ENCODE data around the gene WNT11.

WNT11 gene

DNA sequence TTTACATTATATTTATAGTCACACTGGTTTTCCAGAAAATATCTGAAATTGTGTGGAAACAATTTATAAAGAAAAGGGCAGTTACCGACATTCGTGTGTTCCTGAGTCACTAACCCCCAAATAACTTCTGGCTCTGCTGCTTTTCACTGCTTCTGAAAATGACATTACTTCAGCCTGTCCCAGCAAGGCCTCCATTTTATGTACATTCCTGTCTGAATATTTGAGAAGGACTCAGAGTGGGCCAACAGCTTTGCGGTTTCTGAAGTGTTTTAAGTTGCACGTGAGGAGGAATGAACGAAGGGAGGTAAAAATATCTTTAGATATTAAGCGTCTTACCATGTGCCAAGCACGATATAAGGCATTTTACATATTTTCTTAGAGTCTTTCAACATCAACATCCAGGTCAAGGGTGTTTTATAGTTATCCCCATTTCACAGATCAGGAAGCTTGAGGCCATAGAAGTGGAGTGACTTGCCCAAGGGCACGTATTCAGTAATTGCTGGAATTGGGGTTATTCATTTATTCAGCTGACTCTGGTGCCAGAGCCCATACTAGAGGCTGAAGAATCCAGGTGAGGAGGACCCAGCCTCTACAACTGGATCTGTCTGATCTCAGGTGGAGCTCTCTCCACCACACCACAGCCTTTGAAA, 30.8 kb upstream of the WNT11 start:
- DNase-seq: no peak

DNA sequence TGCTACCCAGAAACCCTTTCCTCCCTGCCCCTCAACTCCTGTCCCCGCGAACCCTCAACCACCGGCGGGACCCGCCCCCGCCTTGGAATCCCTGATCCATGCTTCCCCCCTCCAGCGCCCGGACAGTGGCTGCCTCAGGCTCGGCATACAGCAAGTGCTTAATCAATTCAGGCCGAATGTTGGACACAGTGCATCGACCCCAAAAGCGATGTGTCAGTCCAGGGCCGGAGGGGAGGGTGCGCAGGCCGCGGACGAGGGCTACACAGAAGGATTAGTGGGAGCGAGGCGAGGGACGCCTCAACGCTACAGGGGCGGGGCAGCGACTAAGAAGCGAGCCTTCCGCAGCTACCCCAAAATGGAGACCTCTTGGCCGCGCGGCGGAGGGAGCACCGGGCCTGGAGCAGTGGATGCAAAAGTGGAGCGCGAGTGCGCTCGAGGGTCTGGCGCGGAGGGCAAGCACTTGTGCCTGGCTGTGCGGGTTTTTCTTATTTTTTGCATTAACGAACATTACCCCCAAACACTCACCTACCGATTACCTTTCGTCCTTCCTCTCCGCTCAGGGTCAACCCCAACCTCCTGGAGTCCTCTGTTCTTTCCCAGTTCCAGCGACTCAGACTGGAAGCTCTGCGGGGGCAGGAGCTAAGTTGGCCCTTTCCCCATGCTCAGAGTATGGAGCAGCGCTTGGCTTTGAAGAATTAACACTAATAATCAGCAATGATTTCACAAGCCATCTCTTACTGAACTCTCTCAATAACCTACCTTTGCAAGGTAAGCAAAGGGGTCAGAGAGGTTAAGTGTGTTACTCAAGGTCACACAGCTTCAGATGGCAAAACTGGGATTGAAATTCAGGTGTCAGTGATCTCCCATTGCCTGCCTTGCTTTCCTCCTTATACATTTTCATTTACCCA, 30.0 kb upstream of the WNT11 start:
- peak; percentile 74 for DNase-seq

DNA sequence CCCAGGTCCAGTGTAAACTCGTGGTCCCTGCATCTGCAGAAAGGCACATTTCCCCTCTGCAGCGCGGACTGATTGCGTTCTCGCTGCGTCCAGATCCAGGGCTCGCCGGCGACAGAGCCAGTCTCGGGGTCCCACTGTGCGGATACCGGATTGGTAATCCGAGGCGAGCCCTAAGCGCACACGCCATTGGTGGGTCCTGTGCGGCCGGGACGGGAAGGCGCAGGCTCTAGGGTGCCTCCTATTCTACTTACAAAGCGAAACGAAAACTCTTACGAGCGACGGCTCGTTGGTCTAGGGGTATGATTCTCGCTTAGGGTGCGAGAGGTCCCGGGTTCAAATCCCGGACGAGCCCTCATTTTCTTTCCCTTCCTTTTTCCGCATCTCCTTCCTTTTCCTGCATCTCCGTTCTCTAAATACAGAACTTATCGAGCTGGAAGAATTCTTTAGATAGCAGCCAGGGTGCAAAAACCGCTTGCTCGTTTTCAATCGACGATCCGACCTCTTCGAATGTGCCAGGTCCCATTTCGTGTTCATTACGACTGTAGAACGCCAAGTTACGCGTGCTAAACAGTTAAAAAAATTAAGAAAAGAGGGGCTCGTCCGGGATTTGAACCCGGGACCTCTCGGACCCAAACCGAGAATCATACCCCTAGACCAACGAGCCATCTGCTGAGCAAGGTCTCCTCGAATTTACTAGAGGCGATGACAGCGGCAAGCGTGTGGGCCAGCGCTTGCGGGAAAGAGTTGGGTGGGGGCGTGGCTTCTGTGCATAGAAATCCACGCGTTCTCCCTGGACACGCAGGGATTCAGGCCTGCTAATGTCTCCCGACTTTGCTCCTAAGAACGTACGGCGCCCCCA, 29.2 kb upstream of the WNT11 start:
- DNase-seq: peak; percentile 85

DNA sequence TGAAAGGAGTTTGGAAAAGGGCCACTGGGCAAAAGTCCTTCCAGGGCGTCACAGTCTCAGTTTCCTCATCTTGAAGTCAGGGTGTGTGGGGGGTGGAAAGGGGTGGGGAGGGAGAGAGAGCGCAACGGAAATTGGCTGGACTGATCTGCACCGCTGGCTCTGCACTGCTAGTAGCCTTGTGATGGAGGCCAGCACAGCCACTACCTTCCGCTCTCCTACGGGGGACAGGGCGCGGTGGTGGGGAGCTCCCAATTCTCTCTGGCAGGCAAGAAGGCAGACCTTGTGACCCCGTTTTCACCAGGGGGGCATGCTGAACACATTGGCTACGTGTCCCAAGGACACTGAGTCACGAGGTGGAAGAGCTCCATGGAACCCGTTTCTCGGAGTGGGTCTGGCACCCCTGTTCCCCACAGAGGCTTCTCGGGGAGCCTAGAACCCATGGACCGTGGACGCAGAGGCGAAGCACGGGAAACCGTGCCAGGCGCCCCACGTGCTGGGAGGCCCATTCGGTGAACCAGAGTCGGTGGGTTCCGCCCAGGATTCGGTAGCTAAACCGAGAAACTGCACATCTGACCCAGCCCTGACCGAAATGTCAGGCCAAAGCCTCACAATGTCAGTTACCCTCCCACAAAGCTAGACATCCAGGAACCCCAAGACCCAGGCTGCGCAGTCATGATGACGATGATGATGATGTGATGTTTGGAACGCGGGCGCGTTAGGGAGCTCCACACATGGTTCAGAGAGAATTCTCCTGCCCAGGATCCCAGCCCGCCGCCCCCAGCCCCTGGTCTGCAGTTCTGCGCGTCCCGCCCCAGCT, 28.3 kb upstream of the WNT11 start:
- DNase-seq: no peak

DNA sequence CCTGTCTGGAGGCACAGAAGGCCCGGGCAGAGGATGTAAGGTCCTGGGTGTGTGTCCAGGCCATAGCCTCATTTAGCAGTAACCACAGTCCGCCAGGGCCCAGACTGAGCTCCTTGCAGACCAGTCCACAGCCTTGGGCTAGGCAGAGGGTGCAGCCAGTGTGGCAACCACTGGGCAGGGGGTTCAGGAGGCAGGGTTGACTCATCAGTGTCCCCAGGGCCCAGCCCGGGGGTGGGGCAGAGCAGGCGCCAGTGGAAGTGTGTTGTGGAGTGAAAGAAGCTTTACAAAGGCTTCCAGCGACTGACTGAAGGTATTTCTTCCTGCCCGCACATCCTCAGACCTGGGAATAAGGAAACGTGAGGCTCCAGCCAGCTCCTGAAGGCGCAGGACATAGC, 27.7 kb upstream of the WNT11 start:
- DNase-seq: no peak

DNA sequence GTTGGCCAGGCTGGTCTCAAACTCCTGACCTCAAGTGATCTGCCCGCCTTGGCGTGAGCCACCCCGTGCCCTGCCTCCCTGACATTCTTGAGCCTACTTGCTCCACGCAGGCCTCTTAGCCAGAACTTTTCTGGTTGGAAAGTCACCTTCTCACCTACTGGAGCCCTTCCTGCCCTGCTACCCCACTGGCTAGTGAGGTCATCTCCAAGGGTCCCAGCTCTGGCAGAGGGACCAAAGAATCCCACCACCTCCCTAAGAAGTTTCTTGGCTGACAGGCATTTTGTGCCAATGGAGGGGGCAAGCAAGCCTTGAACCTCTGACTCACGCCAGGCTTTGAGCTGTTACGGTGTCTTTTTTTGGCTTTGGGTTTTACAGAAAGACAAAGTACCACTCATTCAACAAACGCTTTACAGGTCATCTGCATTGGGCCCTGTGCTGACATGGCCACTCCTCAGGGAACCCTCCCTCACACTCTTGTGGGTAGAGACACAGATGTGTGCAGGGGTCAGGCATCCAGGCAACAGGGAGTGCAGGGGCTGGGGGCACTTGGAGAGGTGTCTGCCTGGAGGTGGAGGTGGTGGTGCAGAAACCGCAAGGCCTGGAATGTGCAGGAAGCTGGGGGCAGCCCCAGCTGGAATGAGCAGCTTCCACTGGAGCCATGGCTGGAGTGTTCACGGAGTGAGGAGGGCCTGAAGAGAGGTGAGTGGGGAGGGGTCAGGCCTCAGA, 27.1 kb upstream of the WNT11 start:
- no peak for DNase-seq

DNA sequence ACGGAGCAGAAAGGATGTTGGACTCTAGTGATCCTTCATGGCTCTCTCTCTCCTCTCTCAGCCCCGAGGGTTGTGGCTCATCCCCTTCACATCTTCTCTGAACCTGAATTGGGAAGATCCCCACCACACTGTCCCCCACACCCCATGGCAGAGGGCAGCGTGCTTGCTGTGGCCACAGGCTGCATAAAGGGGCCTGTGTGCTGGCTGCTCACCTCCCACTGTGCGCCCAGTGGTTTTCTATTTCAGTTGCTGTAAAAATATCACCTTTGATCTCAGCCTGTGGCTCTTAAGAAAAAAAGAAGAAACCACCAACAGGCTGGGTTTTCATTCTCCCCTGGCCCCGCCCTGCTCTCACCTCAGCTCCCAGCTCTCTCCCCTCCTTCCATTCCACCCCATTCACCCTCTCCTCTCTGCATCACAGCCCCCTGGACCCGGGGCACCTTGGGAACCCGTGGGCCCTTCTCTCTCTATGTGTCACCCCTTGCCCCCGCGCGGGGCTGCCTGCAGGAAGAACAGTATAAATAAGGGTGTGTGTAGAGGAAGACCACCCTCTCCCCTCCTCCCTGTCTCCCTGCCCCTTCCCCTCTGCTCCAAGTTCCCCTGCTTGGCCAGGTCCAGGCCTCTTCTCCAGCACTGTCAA, 25.8 kb upstream of the WNT11 start:
- DNase-seq: no peak

DNA sequence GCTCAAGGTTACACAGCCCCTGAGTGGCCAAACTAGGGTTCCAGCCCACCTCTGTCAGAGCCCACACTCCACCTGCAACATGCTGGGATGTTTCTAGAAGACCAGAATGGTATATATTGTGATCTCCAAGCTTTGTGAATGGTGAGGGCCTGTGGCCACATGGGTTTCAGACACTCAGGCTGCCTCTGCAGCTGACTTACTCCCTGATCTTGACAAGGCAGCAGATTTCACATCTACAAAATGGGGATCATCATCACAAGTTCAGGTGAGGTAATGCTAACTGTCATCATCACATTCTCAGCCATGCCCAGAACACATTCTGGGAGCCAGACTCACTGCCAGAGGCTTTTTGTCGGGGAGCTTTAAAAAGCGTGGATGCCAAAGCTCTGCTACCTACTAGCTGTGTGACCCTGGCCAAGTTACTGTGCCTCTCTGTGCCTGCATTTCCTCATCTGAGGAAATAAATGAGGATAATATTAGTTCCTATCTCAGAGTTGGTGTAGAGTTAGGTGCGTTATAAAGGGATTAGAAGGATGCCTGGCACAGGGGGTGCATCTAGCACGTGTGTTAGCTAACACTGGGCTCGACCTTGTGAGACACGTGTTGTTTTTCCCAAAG, 24.9 kb upstream of the WNT11 start:
- no peak for DNase-seq

DNA sequence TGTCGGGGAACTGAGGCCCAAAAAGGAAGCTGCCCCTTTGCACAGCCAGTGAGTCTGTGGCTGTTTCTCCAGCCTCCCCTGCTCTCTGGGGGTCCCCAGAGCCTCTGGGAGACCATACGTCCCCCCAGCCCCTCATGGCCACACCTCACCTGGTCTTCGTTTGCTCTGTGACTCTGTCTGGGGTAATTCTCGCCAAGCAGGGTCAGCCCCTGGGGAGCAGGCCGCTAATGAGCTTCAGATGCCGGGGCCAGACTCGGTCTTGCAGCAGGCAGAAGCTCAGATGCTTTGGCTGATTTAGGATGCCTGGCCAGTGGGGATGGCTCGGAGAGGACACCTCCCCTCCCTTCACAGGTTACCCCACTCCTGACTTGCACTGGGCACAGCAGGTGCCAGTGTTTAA, 24.1 kb upstream of the WNT11 start:
- DNase-seq: no peak

DNA sequence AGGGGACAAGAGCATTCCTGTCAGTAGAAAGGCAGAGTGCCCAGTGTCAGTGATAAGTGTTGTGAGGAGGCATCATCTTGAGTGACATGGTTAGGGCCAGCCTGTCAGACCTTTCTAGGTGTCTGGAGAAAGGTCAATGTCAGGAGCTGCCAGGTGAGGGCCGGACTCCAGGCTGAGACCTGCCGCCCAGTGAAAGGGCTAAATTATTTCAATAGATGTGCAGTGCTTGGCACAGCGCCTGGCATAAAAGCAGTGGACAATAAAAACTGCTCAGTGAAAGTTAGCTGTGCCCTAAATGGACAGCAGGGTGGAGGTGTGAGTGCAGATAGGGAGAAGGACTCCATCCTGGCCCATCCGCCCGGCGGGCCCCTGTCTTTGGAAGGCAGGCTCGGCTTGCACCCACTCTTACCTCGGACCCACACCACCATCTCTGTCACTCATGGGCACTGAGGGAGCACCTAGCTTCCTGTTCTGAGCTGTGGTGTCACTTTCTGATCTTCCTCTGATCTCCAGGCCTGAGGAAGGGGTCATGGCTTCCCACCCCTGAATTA, 23.5 kb upstream of the WNT11 start:
- DNase-seq: no peak

DNA sequence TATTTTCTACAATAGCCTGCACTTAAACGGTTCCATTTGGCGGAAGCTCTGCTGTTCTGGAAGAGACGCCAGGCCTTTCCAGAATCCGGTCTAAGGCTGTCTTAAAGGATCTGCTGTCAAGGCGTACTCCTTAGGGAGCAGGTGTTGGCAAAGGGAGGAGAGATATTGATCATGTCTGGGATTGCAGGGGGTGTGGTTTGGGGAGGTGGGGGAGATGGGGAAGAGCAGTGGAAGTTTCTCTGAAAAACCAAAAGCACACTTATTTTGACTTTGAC, 22.5 kb upstream of the WNT11 start:
- no peak for DNase-seq

DNA sequence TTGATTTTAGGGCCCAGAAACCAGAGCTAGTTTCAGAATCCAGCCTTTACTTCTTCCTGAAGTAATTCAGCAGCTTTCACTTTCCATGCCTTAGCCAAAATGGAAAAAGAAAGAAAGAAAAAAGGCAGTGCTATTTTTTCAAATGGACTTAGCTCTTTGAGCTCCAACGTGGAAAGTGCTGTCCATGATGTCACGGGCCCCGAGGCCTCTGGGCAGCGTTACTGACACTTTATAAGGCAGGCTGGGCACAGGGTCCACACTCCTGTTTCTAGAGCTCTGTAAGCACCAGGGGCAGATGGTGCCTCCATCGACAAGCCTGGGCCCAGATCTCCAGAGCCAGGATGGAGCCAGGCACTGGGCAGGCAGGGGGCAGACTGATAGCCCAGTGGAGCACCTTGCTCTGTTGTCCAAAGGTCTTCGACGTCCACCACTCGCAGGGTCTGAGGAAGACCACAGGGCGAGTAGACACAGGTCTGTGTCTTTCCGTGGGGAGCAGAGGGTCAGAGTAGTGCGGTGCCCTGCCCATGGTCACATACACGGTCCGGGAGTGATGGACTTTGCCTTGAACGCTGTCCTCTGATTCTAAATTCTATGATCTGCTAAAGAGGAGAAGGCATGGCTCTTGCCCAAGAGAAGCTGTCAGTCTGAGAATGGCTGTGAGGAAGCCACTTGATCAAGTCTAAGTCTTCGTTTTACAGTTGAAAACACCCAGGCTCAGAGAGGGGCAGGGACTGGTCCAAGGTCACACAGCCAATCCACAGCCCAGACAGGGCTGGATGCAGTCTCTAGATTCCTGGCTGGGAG, 22.0 kb upstream of the WNT11 start:
- DNase-seq: no peak

DNA sequence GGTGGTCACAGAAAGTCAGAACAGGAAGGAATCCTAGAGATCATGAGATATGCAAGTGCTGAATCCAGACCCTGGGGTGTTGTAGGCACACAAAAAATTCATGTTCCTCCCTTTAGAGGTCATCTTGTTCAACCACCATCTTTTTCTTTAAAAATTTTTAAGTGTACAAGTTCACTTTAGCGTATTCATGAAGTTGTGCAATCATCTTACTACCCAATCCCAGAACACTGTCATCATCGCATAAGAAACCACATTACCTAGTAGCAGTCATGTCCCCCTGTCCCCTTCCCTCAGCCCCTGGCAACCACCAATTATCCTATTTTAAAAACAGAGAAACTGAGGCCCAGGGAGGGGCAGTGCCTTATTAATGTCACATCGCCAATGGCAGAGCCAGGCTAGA, 20.3 kb upstream of the WNT11 start:
- no peak for DNase-seq

DNA sequence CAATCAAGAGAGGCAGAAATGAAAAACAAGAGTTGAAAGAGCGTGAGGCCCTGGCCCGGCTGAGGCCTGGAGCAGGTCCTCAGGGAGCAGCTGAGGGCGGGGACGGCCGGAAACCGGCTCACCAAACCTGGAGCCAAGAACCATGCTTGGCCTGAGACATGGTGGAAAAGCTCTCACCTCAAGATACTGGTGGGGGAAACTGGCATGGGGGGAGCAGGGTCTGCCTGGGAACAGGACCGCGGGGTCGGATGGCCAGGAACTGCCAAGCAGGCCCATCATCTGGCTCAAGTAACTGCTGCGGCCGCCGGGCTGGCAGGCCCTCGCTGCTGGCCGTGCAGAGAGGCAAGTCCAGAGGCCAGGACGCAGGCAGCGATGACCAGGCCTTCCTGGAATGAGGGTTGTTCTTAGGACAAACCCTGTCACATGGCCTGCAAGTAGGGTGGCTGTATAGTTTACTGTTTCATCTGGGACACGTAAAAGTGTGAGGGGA, 18.9 kb upstream of the WNT11 start:
- DNase-seq: no peak

DNA sequence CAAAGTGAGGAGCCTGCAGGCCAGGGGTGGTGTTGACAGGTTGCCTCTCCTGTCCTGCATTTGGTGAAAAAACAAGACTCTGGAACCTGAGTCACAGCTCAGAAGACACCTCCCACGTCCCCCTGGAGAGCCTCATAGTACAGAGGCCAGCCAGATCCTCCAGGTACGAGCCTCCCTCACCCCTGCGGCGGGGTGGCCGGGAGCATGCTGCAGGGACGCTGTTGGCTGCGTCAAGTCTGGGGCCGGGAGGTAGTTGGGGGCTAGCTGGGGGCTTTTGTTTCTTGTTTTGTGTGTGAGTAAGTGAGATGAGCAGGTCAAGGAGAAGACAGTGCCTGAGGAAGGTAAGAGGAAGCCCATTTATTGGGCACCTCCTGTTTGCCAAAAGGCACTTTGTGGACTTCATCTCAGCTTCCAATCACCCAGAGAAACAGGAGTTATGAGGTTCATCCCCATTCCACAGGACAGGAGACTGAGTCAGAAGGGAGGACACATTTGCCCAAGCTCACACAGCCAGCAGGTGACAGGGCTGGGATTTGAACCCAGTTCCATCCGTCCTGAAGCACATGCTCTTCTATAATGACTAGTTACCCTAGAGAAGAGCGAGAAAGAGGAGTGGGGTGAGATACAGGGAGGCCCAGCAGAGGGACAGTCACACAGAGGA, 18.3 kb upstream of the WNT11 start:
- DNase-seq: no peak

DNA sequence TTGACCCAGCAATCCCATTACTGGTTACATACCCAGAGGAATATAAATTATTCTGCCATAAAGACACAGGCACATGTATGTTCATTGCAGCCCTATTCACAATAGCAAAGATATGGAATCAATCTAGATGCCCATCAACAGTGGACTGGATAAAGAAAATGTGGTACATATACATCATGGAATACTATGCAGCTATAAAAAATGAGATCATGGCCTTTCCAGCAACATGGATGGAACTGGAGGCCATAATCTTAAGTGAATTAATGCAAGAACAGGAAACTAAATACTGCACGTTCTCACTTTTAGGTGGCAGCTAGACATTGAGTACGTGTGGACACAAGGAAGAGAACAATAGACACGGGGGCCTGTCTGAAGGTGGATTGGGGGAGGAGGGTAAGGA, 15.1 kb upstream of the WNT11 start:
- no peak for DNase-seq

DNA sequence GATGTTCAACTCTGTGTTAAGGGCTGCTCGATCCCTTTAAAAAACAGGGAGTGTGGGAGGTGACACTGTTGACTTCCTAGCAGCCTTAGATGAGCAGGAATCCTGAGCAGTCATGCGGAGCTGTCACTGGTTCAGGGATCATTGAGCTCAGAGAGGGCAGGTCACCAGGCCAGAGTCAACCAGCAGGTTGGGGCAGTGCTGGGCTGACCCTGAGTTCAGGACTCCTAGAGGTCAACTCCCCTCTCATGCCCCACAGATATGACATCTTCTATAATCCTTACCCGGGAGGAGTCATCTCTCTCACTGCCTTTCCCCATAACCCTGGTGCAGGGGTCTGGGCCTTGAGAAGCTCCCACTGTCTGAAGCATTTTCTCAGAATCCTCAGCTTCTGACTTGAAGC, 12.9 kb upstream of the WNT11 start:
- DNase-seq: no peak

DNA sequence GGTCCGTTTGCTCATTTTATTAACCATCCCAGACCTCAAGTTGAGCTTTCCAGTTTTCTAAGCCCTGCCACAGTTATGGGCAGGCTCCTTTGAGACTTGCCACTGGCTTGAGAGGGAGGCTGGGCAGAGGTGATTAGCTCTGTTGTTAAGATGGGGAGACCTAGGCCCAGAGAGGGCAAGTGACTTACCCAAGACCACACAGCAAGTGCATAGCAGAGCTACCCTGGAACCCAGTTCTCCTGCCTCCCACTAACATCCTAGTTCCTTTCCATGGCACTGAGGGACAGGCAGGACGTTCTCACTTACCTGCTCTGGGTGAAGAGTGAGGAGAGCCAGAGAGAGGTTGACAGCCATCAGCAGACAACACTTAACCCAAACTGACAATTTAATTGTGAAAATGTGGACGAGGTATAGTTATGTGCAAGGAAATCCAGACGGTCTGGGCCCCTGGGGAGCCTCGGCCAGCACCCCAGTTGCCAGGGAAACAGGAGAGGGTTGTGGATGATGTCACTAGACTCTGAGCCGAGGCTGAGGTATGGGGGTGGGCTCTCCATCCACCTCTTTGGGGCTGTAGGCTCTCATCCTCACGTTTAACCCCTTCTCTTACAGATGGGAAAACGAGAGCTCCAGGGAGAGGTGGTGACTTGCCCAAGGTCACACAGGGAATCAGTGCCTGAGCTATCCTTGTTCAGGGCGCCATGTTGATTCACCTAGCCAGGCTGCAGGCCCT, 12.3 kb upstream of the WNT11 start:
- DNase-seq: no peak
